HL-60/S4 (cell line): ENCODE measurements around the gene ZCCHC17.

ENCODE experiments used
- in situ Hi-C: fragments of 300-500 bp; cut with MboI; formaldehyde crosslinking; loops from 2 replicates; pipeline ENCODE4 v1.14.3; 2022; ENCODE audit warnings: low sequenced_read_pairs

The ZCCHC17 gene

DNA sequence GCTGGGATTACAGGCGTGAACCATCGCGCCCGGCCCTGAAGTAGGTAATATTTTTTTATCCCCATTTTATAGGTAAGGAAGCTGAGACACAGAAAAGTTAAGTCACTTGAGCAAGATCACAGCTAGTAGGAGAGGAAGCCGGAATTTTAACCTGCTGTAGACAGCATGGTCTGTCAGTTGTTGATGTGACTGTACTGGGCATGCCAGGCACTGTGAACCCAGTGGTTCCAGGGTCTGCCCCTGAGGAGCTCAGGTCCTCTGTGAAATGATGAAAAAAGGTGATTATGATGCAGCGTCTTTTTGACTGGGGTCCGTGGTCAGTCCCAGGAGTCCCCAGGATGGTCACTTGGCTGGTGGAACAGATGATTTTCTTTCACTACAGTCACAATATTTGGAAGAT lies 92.8 kb downstream of the ZCCHC17 start:
- in situ Hi-C loops = no loop called here

GRCh38 chr1:31390071-31390470 lies 93.2 kb downstream of the ZCCHC17 start:
- in situ Hi-C loops = no loop called here

- in situ Hi-C loops = no loop called here
Observed at GRCh38 chr1:31393463-31393862, 96.6 kb downstream of the ZCCHC17 start.

DNA sequence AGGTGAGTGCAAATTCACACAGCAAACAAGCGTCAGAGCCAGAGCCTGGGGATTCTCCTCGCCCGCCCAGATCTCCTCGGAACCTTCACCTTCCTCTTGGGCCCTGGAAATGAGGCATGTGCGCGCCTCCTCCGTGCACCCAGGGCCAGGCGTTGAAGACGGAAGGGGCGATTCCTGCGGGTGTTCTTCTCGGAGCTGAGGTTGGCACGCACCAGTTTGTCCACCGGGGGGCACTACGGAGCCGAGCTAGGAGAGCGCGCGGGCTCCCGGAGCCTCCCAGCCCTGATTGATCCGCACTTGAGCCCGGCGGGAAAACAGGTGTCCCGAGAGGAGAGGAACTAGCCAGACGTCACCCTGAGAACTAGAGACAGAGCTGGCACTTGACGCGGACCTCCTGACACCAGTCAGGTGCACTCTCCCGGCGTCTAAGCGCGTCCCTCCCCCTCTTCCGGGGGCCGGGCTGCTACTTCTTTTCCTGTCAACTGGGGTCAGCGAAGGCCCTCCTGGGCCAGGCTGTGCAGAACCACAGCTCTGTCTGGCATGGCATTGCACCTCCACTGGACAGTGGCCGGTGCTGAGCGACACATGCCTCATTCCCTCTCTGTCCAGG lies 97.9 kb downstream of the ZCCHC17 start:
- in situ Hi-C loops = no loop called here

DNA sequence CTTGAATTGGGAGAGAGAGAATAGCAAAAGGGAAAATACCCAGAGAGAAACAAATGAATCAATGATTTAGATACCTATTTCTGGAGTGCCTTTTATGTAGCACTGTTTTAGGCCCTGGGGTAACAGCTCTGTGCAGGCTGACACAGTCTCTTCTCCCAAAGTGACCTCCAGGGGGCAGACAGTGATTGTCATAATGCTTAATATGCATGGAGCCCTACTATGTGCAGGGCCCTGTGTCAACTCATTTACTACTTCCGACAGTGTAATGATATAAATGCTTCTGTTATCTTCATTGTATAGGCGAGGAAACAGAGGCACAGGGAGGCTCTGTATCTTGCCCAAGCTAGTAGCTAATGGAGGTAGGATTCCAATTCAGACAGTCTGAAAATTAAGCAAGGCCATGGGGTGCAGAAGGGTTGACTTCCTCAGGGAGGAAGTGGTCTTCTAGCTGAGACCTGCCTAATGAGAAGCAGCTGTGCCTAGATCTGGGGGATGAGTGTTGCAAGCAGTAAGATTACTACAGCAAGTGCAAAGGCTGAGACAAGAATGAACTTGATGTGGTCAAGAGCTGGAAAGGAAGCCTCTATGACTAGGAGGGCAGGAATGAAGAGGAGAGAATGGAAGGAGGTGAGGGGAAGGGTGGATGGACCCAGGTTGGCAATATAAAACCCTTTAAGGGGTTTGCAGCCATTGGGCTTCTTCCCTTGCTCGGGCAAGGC lies 100.0 kb downstream of the ZCCHC17 start:
- in situ Hi-C loops = no loop called here

DNA sequence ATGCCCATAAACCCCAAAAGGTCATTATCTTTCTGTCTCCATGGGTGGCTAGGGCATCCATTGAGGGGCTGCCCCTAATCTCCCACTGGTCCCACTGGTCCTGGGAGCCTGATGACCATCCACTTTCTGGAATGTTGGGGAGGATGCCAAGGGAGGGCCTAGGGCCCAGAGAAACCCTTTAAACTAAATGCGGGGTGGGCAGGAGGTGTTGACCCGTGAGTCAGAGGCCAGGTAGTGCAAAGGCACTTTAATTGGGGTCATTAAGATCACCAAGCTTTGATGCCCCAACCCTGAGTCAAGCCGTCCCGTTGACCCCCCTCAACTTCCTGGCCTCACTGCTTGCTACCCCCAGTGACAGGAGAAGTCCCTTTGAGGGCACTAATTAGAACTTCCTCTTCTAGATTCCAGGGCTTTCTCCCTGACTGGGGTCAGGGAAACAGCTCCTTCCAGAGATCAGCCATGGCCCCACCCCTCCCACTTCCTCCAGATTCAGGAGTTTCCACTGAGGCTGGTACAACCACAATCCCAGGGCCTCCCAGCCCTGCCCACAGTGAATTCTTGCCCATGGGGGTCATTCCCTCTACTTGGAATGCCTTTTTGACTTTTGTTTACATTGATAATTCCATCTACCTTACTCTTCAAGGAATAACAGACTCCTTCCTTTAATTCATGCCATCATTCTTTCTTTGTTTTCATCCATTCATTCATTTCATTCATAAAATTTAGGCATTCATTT lies 100.7 kb downstream of the ZCCHC17 start:
- in situ Hi-C loops = no loop called here

DNA sequence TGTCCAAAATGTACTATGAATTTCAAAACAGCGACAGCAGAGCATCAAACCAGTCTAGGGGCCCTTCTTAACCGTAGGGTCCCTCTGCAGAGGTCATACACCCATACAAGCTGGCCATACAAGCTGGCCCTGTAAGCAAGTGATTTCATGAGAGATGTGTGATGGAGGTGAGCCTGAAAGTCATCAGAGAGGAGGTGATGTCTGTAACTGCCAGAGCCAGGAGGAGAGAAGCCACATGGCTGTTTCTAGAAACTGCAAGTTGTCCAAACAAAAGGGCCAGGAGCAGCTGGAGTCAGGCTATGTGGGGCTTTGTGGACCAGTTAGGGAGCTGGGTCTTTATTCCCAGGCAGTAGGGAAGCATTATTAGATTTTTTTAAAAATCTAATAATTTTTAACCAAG lies 101.4 kb downstream of the ZCCHC17 start:
- in situ Hi-C loops = no loop called here

- in situ Hi-C loops = no loop called here
Observed at GRCh38 chr1:31399976-31400375, 103.1 kb downstream of the ZCCHC17 start.

DNA sequence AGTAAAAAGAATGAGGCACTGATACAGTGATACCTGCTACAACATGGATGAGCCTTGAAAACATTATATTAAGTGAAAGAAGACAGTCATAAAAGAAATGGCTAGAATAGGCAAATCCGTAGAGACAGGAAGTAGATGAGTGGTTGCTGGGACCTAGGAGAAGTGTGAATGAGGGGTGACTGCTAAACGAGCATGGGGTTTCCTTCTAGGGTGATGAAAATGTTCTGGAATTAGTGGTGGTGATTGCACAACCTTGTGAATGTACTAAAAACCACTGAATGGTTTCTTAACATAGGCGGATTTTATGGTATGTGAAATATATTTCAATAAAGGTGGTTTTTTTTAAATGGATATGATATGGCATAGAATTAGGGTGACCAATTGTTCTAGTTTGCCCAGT lies 103.6 kb downstream of the ZCCHC17 start:
- in situ Hi-C loops = no loop called here

GRCh38 chr1:31401241-31401640 lies 104.4 kb downstream of the ZCCHC17 start:
- in situ Hi-C loops = no loop called here

DNA sequence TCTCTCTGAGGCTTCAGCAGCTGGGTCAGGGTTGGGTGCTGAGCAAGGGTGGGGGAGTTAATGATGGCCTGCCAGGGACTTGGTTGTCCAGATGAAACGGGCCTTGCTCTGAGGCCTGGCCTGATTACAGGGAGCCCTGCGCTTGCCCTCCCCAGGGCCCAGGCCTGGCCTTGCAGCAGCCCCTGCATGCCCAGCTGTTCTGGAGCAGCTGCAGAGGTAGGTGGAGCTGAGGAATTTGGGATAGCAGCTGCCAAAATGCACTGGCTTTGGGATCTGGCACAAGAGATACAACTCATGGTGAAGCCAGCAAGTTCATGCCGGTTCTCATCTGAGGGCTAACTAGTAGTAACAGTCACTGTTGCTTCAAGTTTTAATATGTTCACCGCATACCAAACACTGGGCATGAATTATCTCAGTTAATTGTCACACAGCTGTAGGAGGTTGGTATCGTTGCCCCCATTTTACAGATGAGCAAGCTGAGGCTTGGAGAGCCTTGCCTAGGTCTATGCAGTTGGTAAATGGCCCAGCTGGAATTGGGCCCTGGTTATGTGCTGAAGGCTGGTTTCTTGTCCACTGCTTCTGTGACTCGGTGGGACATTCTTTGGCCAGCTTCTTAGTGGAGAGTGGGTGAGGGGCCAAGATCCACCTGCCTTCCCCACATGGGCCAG lies 108.9 kb downstream of the ZCCHC17 start:
- in situ Hi-C loops = no loop called here

DNA sequence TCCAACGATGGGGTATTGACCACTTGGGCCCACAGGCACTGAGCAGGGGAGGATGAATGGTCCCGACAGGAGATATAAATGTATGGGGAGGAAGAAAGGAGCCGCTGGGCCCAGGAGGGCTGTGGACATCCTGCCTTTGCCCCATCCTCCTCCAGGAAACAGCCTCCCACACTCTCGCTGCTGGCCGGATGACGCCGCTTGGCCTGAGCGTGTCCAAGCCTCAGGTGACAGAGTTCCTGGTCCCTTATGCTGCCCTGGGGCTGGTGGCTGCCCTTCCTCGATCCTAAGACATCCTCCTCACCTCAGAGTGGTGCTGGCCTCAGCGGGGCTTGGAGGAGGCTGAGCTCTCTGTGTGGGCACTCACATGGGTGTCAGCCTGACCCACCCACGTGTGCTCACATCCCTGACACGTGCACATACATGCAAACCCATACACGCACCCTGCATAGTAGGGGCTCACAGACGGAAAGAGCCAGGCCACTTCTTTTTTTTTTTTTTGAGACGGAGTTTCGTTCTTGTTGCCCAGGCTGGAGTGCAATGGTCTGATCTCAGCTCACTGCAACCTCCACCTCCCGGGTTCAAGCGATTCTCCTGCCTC lies 110.3 kb downstream of the ZCCHC17 start:
- in situ Hi-C loops = no loop called here

- in situ Hi-C loops = no loop called here
Observed at GRCh38 chr1:31408788-31409318, 112.0 kb downstream of the ZCCHC17 start.

- in situ Hi-C loops = no loop called here
Observed at GRCh38 chr1:31409946-31410858, 113.4 kb downstream of the ZCCHC17 start.

DNA sequence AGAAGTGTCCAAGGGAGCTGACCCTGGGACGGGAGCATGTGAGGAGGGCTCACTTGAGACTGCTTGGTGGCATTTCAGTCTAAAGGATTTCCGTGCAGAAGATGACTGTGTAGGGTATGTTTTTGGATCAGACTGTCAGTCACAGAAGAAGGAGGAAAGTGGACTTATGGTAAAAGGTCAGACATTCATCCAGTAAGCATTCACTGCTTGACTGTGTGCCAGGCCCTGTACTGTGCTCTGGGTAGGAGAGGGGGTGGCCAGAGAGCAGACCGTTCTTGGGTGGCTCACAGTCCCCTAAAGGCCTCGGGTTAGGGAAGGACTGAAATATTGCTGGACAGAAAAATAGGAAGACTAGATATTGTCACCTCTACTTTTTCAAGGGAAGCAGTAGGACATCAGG lies 114.0 kb downstream of the ZCCHC17 start:
- in situ Hi-C loops = no loop called here

GRCh38 chr1:31412205-31412604 lies 115.4 kb downstream of the ZCCHC17 start:
- in situ Hi-C loops = no loop called here

DNA sequence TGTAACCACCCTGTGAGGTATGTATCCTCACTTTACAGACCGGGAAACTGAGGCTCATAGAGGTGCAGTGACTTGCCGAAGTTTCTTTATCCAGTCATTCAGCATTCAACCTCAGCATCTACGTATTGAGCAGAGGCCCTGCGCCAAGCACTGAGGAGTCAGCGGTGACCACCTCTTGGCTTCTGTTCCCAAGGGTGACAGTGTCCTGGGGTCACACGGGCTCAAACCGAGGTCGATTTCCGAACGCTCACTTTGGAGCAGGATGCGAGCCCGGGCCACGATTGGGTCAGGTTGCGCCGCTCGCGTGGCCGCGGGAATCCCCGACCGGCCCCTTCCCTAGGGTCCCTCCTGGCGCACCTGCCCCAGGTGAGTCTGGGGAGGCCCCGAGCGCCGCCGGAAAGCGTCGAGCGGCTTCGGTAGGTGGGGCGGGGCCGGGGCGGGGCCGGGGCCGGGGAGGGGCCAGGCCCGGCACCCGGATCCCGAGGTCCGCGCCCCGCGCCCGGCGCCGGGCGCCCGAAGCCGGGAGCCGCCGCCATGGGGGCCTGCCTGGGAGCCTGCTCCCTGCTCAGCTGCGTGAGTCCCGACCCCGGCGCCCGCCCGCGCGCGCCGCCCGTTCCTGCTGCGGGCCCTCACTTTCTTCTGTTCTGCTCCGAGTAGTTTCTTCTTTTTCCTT lies 116.0 kb downstream of the ZCCHC17 start, which contains the start of gene SERINC2:
TSS of gene SERINC2 (plus strand) at position 482 of the 673 bp plus-strand sequence. CDS start at position 535, 53 bp downstream.
- in situ Hi-C loops = no loop called here

- in situ Hi-C loops = no loop called here
Observed at GRCh38 chr1:31413405-31414001, 116.7 kb downstream of the ZCCHC17 start.
